ENCODE data around the gene MYOM3.
"Not testable (repeated sequence)": the region's sequence is repeated elsewhere in the genome, so short reads cannot be mapped to it uniquely, and the experiment has no call there.

MYOM3 gene

GRCh38 chr1:24022581-24023361 lies 89.2 kb downstream of the MYOM3 start:
- no peak for DNase-seq

- no peak for DNase-seq
Observed at GRCh38 chr1:24021403-24022266, 90.3 kb downstream of the MYOM3 start.

GRCh38 chr1:24020470-24020869 lies 91.5 kb downstream of the MYOM3 start:
- DNase-seq = no peak

GRCh38 chr1:24020025-24020424 lies 91.9 kb downstream of the MYOM3 start:
- DNase-seq = no peak

- DNase-seq = no peak
Observed at GRCh38 chr1:24018611-24019580, 93.0 kb downstream of the MYOM3 start.

- no peak for DNase-seq
Observed at GRCh38 chr1:24015221-24016210, 96.4 kb downstream of the MYOM3 start.

GRCh38 chr1:24012878-24013277 lies 99.1 kb downstream of the MYOM3 start:
- not testable (repeated sequence) for DNase-seq

GRCh38 chr1:24010650-24011049 lies 101.3 kb downstream of the MYOM3 start:
- no peak for DNase-seq

- no peak for DNase-seq
Observed at GRCh38 chr1:24009406-24009805, 102.5 kb downstream of the MYOM3 start.

- not testable (repeated sequence) for DNase-seq
Observed at GRCh38 chr1:24008574-24009184, 103.3 kb downstream of the MYOM3 start.

- no peak for DNase-seq
Observed at GRCh38 chr1:24007079-24007478, 104.9 kb downstream of the MYOM3 start.

Measured in CD4-positive, alpha-beta T cell treated with Interleukin-10 for 1 hour (primary cell).